ENCODE measurements around the gene FBXW11. TPM values are rescaled to one million over a fixed set of nuclear protein-coding genes. Genes with fewer than 3 reads are reported as not detected.

FBXW11 gene
- total RNA-seq = 62.6 and 89.2 TPM in 2 replicates

DNA sequence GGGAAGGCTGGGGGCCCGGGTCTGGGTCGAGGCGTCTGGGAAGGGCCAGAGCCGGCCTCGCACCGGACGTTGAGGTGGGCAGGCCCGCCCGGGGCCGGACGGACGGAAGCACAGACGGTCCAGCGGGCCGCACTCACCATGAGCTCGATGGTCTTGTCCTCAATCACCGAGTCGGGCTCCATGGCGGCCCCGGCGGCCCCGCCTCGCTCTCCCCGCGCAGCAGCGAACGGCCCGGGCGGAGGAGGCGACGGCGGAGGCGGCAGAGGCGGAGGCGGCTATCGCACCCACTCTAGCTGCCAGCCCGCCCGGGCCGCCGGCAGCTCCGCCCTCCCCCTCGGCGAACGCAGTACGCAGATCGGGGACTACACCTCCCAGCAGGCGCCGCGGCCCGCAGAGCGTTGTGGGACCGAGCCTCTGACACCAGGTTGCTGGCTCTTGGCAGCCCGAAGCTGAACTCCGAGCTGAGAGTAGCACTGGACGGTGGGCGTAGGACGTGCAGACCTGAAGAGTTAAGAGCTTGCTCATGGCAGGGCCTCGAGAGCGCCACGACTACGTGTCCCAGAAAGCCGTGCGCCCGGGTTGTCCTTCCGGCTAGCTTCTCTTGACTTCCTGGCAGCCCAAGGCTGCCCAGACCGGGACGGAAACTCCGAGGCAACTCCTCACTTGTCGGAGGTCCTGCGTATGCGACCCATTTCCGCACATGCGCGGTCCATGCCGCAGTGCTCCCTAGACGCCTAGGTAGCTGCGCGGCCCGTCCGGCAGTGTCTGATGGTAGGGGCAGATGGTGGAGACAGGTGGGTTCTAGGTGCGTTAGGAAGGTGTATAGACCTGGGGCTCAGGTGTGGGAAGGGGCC, at the start of gene FBXW11:
FBXW11 (minus strand) TSS at position 318 of the 854 bp plus-strand sequence; CDS start at position 182, 136 bp downstream.

Other genes starting within 250 kb of the FBXW11 start
- gene SMIM23, start 220.8 kb downstream of the FBXW11 start, total RNA-seq = not detected in 2 replicates
- gene STK10, start 181.6 kb upstream of the FBXW11 start, total RNA-seq = 28.2 and 46.8 TPM in 2 replicates
- not detected in 2 replicates for gene EFCAB9, start 187.5 kb upstream of the FBXW11 start, total RNA-seq

Measured in placental pericyte (primary cell).